ENCODE results near the gene DGKD.

The DGKD gene

GRCh38 chr2:233323851-233324250 lies 30.4 kb upstream of the DGKD start:
- Histone ChIP-seq H3K4me1 (ENCODE audit: control insufficient read depth in 1 of 2, insufficient read depth in 1 of 2, low read depth in 1 of 2, low read length in 1 of 2) (peaks cover 0 to 3% of the 10 kb centered on the region in 2 experiments), H3K27me3 (no peaks in the 10 kb centered on the region), H3K36me3 (no peaks in the 10 kb centered on the region), H3K9me3 (no peaks in the 10 kb centered on the region), H3K4me3 (ENCODE audit: low read depth in 1 of 2, low read length in 1 of 2) (no peak overlapping the region), H3K27ac (no peak overlapping the region)
- TF ChIP-seq, protein P1, sequence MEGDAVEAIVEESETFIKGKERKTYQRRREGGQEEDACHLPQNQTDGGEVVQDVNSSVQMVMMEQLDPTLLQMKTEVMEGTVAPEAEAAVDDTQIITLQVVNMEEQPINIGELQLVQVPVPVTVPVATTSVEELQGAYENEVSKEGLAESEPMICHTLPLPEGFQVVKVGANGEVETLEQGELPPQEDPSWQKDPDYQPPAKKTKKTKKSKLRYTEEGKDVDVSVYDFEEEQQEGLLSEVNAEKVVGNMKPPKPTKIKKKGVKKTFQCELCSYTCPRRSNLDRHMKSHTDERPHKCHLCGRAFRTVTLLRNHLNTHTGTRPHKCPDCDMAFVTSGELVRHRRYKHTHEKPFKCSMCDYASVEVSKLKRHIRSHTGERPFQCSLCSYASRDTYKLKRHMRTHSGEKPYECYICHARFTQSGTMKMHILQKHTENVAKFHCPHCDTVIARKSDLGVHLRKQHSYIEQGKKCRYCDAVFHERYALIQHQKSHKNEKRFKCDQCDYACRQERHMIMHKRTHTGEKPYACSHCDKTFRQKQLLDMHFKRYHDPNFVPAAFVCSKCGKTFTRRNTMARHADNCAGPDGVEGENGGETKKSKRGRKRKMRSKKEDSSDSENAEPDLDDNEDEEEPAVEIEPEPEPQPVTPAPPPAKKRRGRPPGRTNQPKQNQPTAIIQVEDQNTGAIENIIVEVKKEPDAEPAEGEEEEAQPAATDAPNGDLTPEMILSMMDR (IDR thresholded peaks at IDR 0.05) = no peak

- H3K27ac ChIP-seq = no peak overlapping the region
- H3K36me3 ChIP-seq = no peaks in the 10 kb centered on the region
- no peaks in the 10 kb centered on the region for H3K9me3 ChIP-seq
- H3K4me3 ChIP-seq (ENCODE audit: low read depth in 1 of 2, low read length in 1 of 2) = no peak overlapping the region
- peaks cover 12 to 15% of the 10 kb centered on the region in 2 experiments for H3K4me1 ChIP-seq (ENCODE audit: control insufficient read depth in 1 of 2, insufficient read depth in 1 of 2, low read depth in 1 of 2, low read length in 1 of 2)
- TF ChIP-seq, protein P1 (IDR thresholded peaks at IDR 0.05) = no peak
- H3K27me3 ChIP-seq = no peaks in the 10 kb centered on the region
Measured at GRCh38 chr2:233325256-233325655, 29.0 kb upstream of the DGKD start.

DNA sequence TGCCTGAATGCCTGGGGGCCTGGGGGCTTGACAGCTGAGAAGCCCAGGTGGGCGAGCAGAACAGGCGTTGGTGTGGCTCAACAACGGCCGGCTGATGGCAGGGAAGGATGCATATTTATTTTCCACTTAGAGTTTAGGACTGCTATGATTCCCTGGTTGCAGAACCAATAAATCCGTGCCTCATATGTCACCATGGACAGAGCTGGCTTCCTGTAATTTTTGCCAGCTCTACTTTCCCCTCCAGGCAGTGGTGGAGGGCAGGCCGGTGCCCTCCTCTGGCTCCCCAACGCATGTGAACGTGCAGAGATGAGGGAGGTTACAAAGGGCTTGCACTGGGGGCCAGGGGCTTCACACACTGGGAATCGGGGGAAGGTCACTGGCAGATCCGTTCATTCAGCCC lies 28.5 kb upstream of the DGKD start:
- H3K4me3 ChIP-seq (ENCODE audit: low read depth in 1 of 2, low read length in 1 of 2) = no peak overlapping the region
- H3K27ac ChIP-seq = no peak overlapping the region
- no peaks in the 10 kb centered on the region for H3K36me3 ChIP-seq
- H3K27me3 ChIP-seq = no peaks in the 10 kb centered on the region
- H3K9me3 ChIP-seq = no peaks in the 10 kb centered on the region
- peaks cover 18 to 20% of the 10 kb centered on the region in 2 experiments for H3K4me1 ChIP-seq (ENCODE audit: control insufficient read depth in 1 of 2, insufficient read depth in 1 of 2, low read depth in 1 of 2, low read length in 1 of 2)
- TF ChIP-seq, protein P1 (IDR thresholded peaks at IDR 0.05) = no peak

- no peak overlapping the region for H3K4me3 ChIP-seq (ENCODE audit: low read depth in 1 of 2, low read length in 1 of 2)
- H3K27ac ChIP-seq = no peak overlapping the region
- H3K4me1 ChIP-seq (ENCODE audit: control insufficient read depth in 1 of 2, insufficient read depth in 1 of 2, low read depth in 1 of 2, low read length in 1 of 2) = peaks cover 25 to 27% of the 10 kb centered on the region in 2 experiments
- H3K27me3 ChIP-seq = no peaks in the 10 kb centered on the region
- TF ChIP-seq, protein P1 (IDR thresholded peaks at IDR 0.05) = no peak
- H3K36me3 ChIP-seq = no peaks in the 10 kb centered on the region
- no peaks in the 10 kb centered on the region for H3K9me3 ChIP-seq
Measured at GRCh38 chr2:233326500-233326899, 27.8 kb upstream of the DGKD start.

DNA sequence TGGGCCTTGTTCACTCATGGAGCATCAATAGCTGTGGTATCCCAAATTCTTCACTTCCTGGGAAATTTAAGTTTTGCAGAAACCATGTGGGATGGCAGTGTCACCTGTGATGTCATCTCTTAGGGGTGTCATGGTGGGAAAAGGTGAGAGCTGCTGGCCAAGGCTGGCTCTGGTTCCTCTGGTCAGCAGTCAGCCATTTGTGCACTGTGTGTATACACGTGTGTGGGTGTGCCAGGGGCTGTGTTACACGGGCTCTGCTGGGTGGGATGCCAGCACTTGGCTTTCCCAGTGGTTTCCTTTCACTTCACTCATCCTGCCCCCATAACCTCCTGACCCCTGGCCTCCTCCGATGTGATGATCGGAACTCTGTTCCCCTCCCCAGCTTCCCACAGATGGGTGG lies 25.4 kb upstream of the DGKD start:
- peak overlapping the region; percentile 98 for H3K27ac ChIP-seq
- H3K36me3 ChIP-seq = no peaks in the 10 kb centered on the region
- no peaks in the 10 kb centered on the region for H3K9me3 ChIP-seq
- H3K4me3 ChIP-seq (ENCODE audit: low read depth in 1 of 2, low read length in 1 of 2) = no peak overlapping the region
- H3K4me1 ChIP-seq (ENCODE audit: control insufficient read depth in 1 of 2, insufficient read depth in 1 of 2, low read depth in 1 of 2, low read length in 1 of 2) = peaks cover 49 to 52% of the 10 kb centered on the region in 2 experiments
- TF ChIP-seq, protein P1 (IDR thresholded peaks at IDR 0.05) = no peak
- H3K27me3 ChIP-seq = no peaks in the 10 kb centered on the region
